PC-3 (cell line): Measurements from ENCODE around the gene PHGDH. TPM values are rescaled to one million over a fixed set of nuclear protein-coding genes. Genes with fewer than 3 reads are reported as not detected.
"Not testable (repeated sequence)": the region's sequence is repeated elsewhere in the genome, so short reads cannot be mapped to it uniquely, and the experiment has no call there.

Source experiments
- ATAC-seq: fragments of 200-7000 bp; cut with Tn5 transposase; 2 replicates; pipeline ENCODE4 v1.9.1; 2020; ENCODE audit warnings: mild to moderate bottlenecking, moderate library complexity
- BruUV-seq: library from RNA; stranded (reverse); fragments of 400-500 nt; replicated peaks from 2 replicates; lab custom pipeline; 2021; lab: Mats Ljungman, UMichigan
- CTCF ChIA-PET: fragments of 300-600 bp; sonication (Branson Sonifier 250); formaldehyde crosslinking; loops from one replicate; lab custom pipeline; 2022; ENCODE audit warnings: antibody characterized with exemption; lab: Charles Lee
- POLR2A ChIA-PET: fragments of 300-600 bp; sonication (Branson Sonifier 250); formaldehyde crosslinking; loops from one replicate; lab custom pipeline; 2022; ENCODE audit warnings: antibody characterized with exemption; ENCODE audit not compliant: unreplicated experiment; lab: Charles Lee
- DNase-seq: peaks from one replicate; pipeline ENCODE4 v3.0.0-alpha.2; 2015
- H2AFZ ChIP-seq: fragments of 300-600 bp; sonication (generic); 2 replicates; pipeline ENCODE4 v1.6.0; 2016; ENCODE audit warnings: antibody characterized with exemption, low read length
- H3F3A ChIP-seq: fragments of 300-600 bp; sonication (generic); one replicate; pipeline ENCODE4 v1.6.0; 2017; ENCODE audit warnings: antibody characterized with exemption, low read length, control low read depth, mild to moderate bottlenecking; ENCODE audit not compliant: unreplicated experiment
- H3K27ac ChIP-seq: fragments of 300-600 bp; sonication (generic); 2 replicates; pipeline ENCODE4 v1.5.1; 2016; ENCODE audit warnings: mild to moderate bottlenecking, low read length
- H3K27me3 ChIP-seq: fragments of 300-600 bp; sonication (generic); 2 replicates; pipeline ENCODE4 v1.6.1; 2016; ENCODE audit warnings: low read length, mixed read lengths
- H3K36me3 ChIP-seq: fragments of 300-600 bp; sonication (generic); 2 replicates; pipeline ENCODE4 v1.6.1; 2016; ENCODE audit warnings: low read depth, mixed run types, low read length, mixed read lengths
- H3K4me1 ChIP-seq: fragments of 300-600 bp; sonication (generic); 2 replicates; pipeline ENCODE4 v1.5.1; 2016; ENCODE audit warnings: low read length; ENCODE audit not compliant: insufficient read depth
- H3K4me2 ChIP-seq: fragments of 300-600 bp; sonication (generic); 2 replicates; pipeline ENCODE4 v1.6.0; 2016; ENCODE audit warnings: low read length
- H3K4me3 ChIP-seq: fragments of 300-600 bp; sonication (generic); 2 replicates; pipeline ENCODE4 v1.5.1; 2016; ENCODE audit warnings: mild to moderate bottlenecking, low read length, mixed read lengths
- H3K79me2 ChIP-seq: fragments of 300-600 bp; sonication (generic); 2 replicates; pipeline ENCODE4 v1.6.1; 2017; ENCODE audit warnings: low read length, mixed read lengths
- H3K9ac ChIP-seq: fragments of 300-600 bp; sonication (generic); 2 replicates; pipeline ENCODE4 v1.6.0; 2016; ENCODE audit warnings: mild to moderate bottlenecking, low read length
- H3K9me2 ChIP-seq: fragments of 300-600 bp; sonication (generic); replicated peaks from 2 replicates; pipeline ENCODE4 v1.6.1; 2016; ENCODE audit warnings: mixed run types, low read length, mixed read lengths
- H3K9me3 ChIP-seq: fragments of 300-600 bp; sonication (generic); 2 replicates; pipeline ENCODE4 v1.6.1; 2016; ENCODE audit warnings: low read length, mixed read lengths
- H4K20me1 ChIP-seq: fragments of 300-600 bp; sonication (generic); 2 replicates; pipeline ENCODE4 v1.6.1; 2016; ENCODE audit warnings: low read length, mixed read lengths
- CTCF ChIP-seq: fragments of 300-600 bp; sonication (generic); conservative IDR thresholded peaks from 2 replicates; pipeline ENCODE4 v1.5.1; 2017; ENCODE audit warnings: antibody characterized with exemption, low read depth, mild to moderate bottlenecking, low read length
- EZH2 ChIP-seq: fragments of 300-600 bp; sonication (generic); IDR thresholded peaks from one replicate; pipeline ENCODE4 v1.6.1; 2017; ENCODE audit warnings: antibody characterized with exemption, mild to moderate bottlenecking, low read length; ENCODE audit not compliant: unreplicated experiment
- EZH2phosphoT487 ChIP-seq: fragments of 300-600 bp; sonication (generic); IDR thresholded peaks from 2 replicates; pipeline ENCODE4 v1.6.1; 2018; ENCODE audit warnings: mild to moderate bottlenecking, antibody characterized with exemption, low read length, borderline replicate concordance
- intact Hi-C: fragments of 100-400 bp; cut with micrococcal nuclease; formaldehyde crosslinking; loops from 2 replicates; pipeline ENCODE4 v1.9.0; 2023
- total RNA-seq: library from RNA; depleted of rRNA; stranded (reverse); fragments of >200 nt; gene quantifications from 2 replicates; pipeline ENCODE4 v1.2.3, GENCODE V29; 2014

The PHGDH gene
- total RNA-seq, 1 experiment from 2014 or later, result 134 TPM

DNA sequence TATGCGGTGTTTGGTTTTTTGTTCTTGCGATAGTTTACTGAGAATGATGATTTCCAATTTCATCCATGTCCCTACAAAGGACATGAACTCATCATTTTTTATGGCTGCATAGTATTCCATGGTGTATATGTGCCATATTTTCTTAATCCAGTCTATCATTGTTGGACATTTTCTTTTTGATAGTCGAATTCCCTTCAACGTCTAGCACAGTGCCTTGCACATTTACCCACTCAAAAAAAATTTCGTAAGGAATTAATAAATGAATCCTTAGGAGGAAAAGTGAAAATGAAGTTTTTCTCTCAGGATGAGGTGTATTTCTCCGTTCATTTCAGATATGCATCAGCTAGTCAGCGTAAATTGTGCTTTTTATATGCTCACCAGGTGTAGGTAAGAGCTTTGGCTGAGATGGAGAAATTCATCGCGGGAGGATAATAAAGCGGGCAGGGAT lies 354 bp upstream of the PHGDH start:
- H4K20me1 ChIP-seq, H3K9me2 ChIP-seq, H3K27ac ChIP-seq, BruUV-seq, H3K9me3 ChIP-seq, H3K27me3 ChIP-seq, ATAC-seq, DNase-seq, H3F3A ChIP-seq, H3K36me3 ChIP-seq, H3K9ac ChIP-seq: not testable (repeated sequence)
- CTCF ChIA-PET, result interaction anchor here (0.7 to 1.0 kb wide), 2 partner anchors 25 to 37 kb away, joined by 3 read pairs; no protein-coding TSS in a partner anchor
- Histone ChIP-seq H3K4me2 (peak overlapping the region; percentile 94), H3K4me1 (peaks cover 18% of the 10 kb centered on the region), H2AFZ (peak overlapping the region; percentile 94; the same call in 1 of the 2 replicates), H3K79me2 (peaks cover 38% of the 10 kb centered on the region), H3K4me3 (peak overlapping the region; percentile 98)
- intact Hi-C loops, result loop anchor here (1.0 kb wide), 1 partner anchor 36 kb away; no protein-coding TSS in a partner anchor
- POLR2A ChIA-PET, result interaction anchor here (0.6 to 1.0 kb wide), 3 partner anchors 13 to 461 kb away, joined by 3 to 6 read pairs (median 4); no protein-coding TSS in a partner anchor

GRCh38 chr1:119712342-119713038 lies 756 bp downstream of the PHGDH start:
- peak; percentile 66 for DNase-seq

More at GRCh38 chr1:119712342-119713038, 756 bp downstream of the PHGDH start:
- peak overlapping the region; percentile 98 for H3K4me3 ChIP-seq
- peak overlapping the region; percentile 74 for H3K9ac ChIP-seq
- no peaks in the 10 kb centered on the region for H3K36me3 ChIP-seq
- H3K79me2 ChIP-seq, result peaks cover 46% of the 10 kb centered on the region
- H2AFZ ChIP-seq, result peak overlapping the region; percentile 94
- ChIA-PET POLR2A (interaction anchor here (0.6 kb wide), 1 partner anchor 463 kb away, joined by 4 read pairs; no protein-coding TSS in a partner anchor), CTCF (interaction anchor here (1.0 kb wide), 1 partner anchor 26 kb away, joined by 3 read pairs; no protein-coding TSS in a partner anchor)
- H3K9me2 ChIP-seq, result no peaks in the 10 kb centered on the region
- no peaks in the 10 kb centered on the region for H3K27me3 ChIP-seq
- H3K4me2 ChIP-seq, result peak overlapping the region; percentile 94
- peak overlapping the region; percentile 20; the same call in 1 of the 2 replicates for H3K27ac ChIP-seq
- TF ChIP-seq EZH2phosphoT487, result no peak
- no peak for TF ChIP-seq CTCF
- TF ChIP-seq EZH2, result no peak
- intact Hi-C loops, result no loop called here
- H3K9me3 ChIP-seq, result no peaks in the 10 kb centered on the region
- no TSS peak for BruUV-seq
- no peaks in the 10 kb centered on the region for H3F3A ChIP-seq
- H4K20me1 ChIP-seq, result 0 out of 2 replicates have a peak, but pooled peaks cover 8% of the 10 kb centered on the region
- H3K4me1 ChIP-seq, result peaks cover 18% of the 10 kb centered on the region
- peak; percentile 79 for ATAC-seq
